Measurements from ENCODE around the gene HCRTR1.

DNA sequence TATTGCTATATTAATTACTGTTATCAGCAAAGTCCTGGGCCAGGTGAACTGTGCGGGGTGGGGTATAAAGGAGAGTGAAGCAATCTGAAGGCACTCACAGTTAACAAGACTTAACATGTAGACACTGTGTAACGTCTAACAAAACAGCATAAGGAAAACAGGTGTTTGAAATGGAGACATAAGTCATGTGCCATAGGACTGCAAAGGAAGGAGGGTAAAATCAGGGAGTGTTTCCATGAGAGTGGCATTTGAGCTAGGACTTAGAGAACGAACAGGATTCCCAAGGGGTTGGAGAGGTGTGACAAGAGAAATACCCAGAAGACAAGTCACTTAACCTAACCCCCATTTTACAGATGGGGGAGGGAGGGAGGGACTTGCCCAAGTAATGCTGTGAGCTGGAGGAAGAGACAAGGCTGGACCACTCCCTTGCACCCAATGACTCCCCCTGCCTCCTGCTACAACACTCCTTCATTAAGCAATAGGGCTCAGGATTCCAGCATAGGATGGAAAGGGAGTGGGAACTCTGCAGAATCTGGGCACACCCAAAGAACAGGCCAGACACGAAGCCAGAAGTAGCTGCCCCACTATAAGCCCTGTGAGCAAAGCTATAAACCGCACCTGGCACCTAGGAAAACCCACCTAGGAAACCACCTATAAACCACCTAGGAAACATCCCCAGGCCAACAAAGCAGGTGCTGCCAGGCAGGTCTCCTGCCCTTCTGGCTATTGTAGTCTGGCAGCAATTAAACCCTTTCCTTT is 20.6 kb downstream of the HCRTR1 start:
- TF ChIP-seq POLR2A (IDR thresholded peaks at IDR 0.05) = no peak
- TF ChIP-seq, protein P1, sequence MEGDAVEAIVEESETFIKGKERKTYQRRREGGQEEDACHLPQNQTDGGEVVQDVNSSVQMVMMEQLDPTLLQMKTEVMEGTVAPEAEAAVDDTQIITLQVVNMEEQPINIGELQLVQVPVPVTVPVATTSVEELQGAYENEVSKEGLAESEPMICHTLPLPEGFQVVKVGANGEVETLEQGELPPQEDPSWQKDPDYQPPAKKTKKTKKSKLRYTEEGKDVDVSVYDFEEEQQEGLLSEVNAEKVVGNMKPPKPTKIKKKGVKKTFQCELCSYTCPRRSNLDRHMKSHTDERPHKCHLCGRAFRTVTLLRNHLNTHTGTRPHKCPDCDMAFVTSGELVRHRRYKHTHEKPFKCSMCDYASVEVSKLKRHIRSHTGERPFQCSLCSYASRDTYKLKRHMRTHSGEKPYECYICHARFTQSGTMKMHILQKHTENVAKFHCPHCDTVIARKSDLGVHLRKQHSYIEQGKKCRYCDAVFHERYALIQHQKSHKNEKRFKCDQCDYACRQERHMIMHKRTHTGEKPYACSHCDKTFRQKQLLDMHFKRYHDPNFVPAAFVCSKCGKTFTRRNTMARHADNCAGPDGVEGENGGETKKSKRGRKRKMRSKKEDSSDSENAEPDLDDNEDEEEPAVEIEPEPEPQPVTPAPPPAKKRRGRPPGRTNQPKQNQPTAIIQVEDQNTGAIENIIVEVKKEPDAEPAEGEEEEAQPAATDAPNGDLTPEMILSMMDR (IDR thresholded peaks at IDR 0.05) = no peak
